ENCODE measurements around the gene DAB2IP. TPM values are rescaled to one million over a fixed set of nuclear protein-coding genes. Genes with fewer than 3 reads are reported as not detected.

DAB2IP gene
- polyA plus RNA-seq, 4 donors, result 13.8 to 39.0 (median 28.3) TPM

- 71 to 79% (median 76%) methylated on average over 2 of the region's 2 CpGs for WGBS, 3 donors
- no peaks in the 10 kb centered on the region for H3K9me3 ChIP-seq (ENCODE audit: control insufficient read depth in 2 of 2, insufficient read depth in 1 of 2, low read depth in 1 of 2, low read length in 1 of 2)
- no peak overlapping the region for H3K27ac ChIP-seq (ENCODE audit: low read depth in 1 of 3, low read length in 2 of 3)
- no peaks in the 10 kb centered on the region for H3K36me3 ChIP-seq (ENCODE audit: control insufficient read depth in 3 of 3, insufficient read depth in 2 of 3, low read depth in 1 of 3, low read length in 3 of 3)
- DNase-seq (no peak), FAIRE-seq (no peak)
- no peaks in the 10 kb centered on the region for H3K27me3 ChIP-seq (ENCODE audit: control insufficient read depth in 3 of 3, insufficient read depth in 3 of 3, low read length in 3 of 3)
- no peak overlapping the region for H3K4me3 ChIP-seq (ENCODE audit: low read depth in 1 of 3, low read length in 3 of 3)
- H3K4me1 ChIP-seq (ENCODE audit: control insufficient read depth in 3 of 3, insufficient read depth in 2 of 3, low read depth in 1 of 3, low read length in 2 of 3), result no peaks in the 10 kb centered on the region
Measured at GRCh38 chr9:121797081-121797480, 145.6 kb downstream of the DAB2IP start.

GRCh38 chr9:121798941-121799340 is 147.5 kb downstream of the DAB2IP start:
- Histone ChIP-seq H3K9me3 (ENCODE audit: control insufficient read depth in 2 of 2, insufficient read depth in 1 of 2, low read depth in 1 of 2, low read length in 1 of 2) (no peaks in the 10 kb centered on the region), H3K36me3 (ENCODE audit: control insufficient read depth in 3 of 3, insufficient read depth in 2 of 3, low read depth in 1 of 3, low read length in 3 of 3) (no peaks in the 10 kb centered on the region), H3K4me1 (ENCODE audit: control insufficient read depth in 3 of 3, insufficient read depth in 2 of 3, low read depth in 1 of 3, low read length in 2 of 3) (no peaks in the 10 kb centered on the region), H3K27me3 (ENCODE audit: control insufficient read depth in 3 of 3, insufficient read depth in 3 of 3, low read length in 3 of 3) (no peaks in the 10 kb centered on the region), H3K4me3 (ENCODE audit: low read depth in 1 of 3, low read length in 3 of 3) (no peak overlapping the region), H3K27ac (ENCODE audit: low read depth in 1 of 3, low read length in 2 of 3) (no peak overlapping the region)
- no peak for FAIRE-seq
- 68 to 77% (median 74%) methylated on average over 5 of the region's 5 CpGs for WGBS, 3 donors
- no peak for DNase-seq

GRCh38 chr9:121800376-121800775 is 148.9 kb downstream of the DAB2IP start:
- no peaks in the 10 kb centered on the region for H3K27me3 ChIP-seq (ENCODE audit: control insufficient read depth in 3 of 3, insufficient read depth in 3 of 3, low read length in 3 of 3)
- no peaks in the 10 kb centered on the region for H3K36me3 ChIP-seq (ENCODE audit: control insufficient read depth in 3 of 3, insufficient read depth in 2 of 3, low read depth in 1 of 3, low read length in 3 of 3)
- WGBS, 3 donors, result 83 to 90% (median 89%) methylated on average over 10 of the region's 10 CpGs
- H3K4me3 ChIP-seq (ENCODE audit: low read depth in 1 of 3, low read length in 3 of 3), result no peak overlapping the region
- FAIRE-seq, result no peak
- no peaks in the 10 kb centered on the region for H3K4me1 ChIP-seq (ENCODE audit: control insufficient read depth in 3 of 3, insufficient read depth in 2 of 3, low read depth in 1 of 3, low read length in 2 of 3)
- no peak overlapping the region for H3K27ac ChIP-seq (ENCODE audit: low read depth in 1 of 3, low read length in 2 of 3)
- H3K9me3 ChIP-seq (ENCODE audit: control insufficient read depth in 2 of 2, insufficient read depth in 1 of 2, low read depth in 1 of 2, low read length in 1 of 2), result no peaks in the 10 kb centered on the region
- DNase-seq, result no peak

GRCh38 chr9:121801579-121801978 is 150.1 kb downstream of the DAB2IP start:
- FAIRE-seq, result no peak
- 60 to 72% (median 62%) methylated on average over 3 of the region's 3 CpGs for WGBS, 3 donors
- DNase-seq, result no peak
- H3K9me3 ChIP-seq (ENCODE audit: control insufficient read depth in 2 of 2, insufficient read depth in 1 of 2, low read depth in 1 of 2, low read length in 1 of 2), result no peaks in the 10 kb centered on the region
- no peak overlapping the region for H3K4me3 ChIP-seq (ENCODE audit: low read depth in 1 of 3, low read length in 3 of 3)
- H3K36me3 ChIP-seq (ENCODE audit: control insufficient read depth in 3 of 3, insufficient read depth in 2 of 3, low read depth in 1 of 3, low read length in 3 of 3), result no peaks in the 10 kb centered on the region
- no peaks in the 10 kb centered on the region for H3K4me1 ChIP-seq (ENCODE audit: control insufficient read depth in 3 of 3, insufficient read depth in 2 of 3, low read depth in 1 of 3, low read length in 2 of 3)
- no peaks in the 10 kb centered on the region for H3K27me3 ChIP-seq (ENCODE audit: control insufficient read depth in 3 of 3, insufficient read depth in 3 of 3, low read length in 3 of 3)
- H3K27ac ChIP-seq (ENCODE audit: low read depth in 1 of 3, low read length in 2 of 3), result no peak overlapping the region

- FAIRE-seq (no peak), DNase-seq (no peak)
- Histone ChIP-seq H3K27me3 (ENCODE audit: control insufficient read depth in 3 of 3, insufficient read depth in 3 of 3, low read length in 3 of 3) (no peaks in the 10 kb centered on the region), H3K4me1 (ENCODE audit: control insufficient read depth in 3 of 3, insufficient read depth in 2 of 3, low read depth in 1 of 3, low read length in 2 of 3) (no peaks in the 10 kb centered on the region), H3K27ac (ENCODE audit: low read depth in 1 of 3, low read length in 2 of 3) (no peak overlapping the region), H3K4me3 (ENCODE audit: low read depth in 1 of 3, low read length in 3 of 3) (no peak overlapping the region), H3K36me3 (ENCODE audit: control insufficient read depth in 3 of 3, insufficient read depth in 2 of 3, low read depth in 1 of 3, low read length in 3 of 3) (no peaks in the 10 kb centered on the region), H3K9me3 (ENCODE audit: control insufficient read depth in 2 of 2, insufficient read depth in 1 of 2, low read depth in 1 of 2, low read length in 1 of 2) (no peaks in the 10 kb centered on the region)
- WGBS, 3 donors, result 75 to 82% (median 79%) methylated on average over 5 of the region's 5 CpGs
Measured at GRCh38 chr9:121802753-121803152, 151.3 kb downstream of the DAB2IP start.

GRCh38 chr9:121807069-121807822 is 155.8 kb downstream of the DAB2IP start:
- FAIRE-seq (no peak), DNase-seq (no peak)
- Histone ChIP-seq H3K36me3 (ENCODE audit: control insufficient read depth in 3 of 3, insufficient read depth in 2 of 3, low read depth in 1 of 3, low read length in 3 of 3) (no peaks in the 10 kb centered on the region), H3K27me3 (ENCODE audit: control insufficient read depth in 3 of 3, insufficient read depth in 3 of 3, low read length in 3 of 3) (no peaks in the 10 kb centered on the region), H3K4me3 (ENCODE audit: low read depth in 1 of 3, low read length in 3 of 3) (no peak overlapping the region), H3K27ac (ENCODE audit: low read depth in 1 of 3, low read length in 2 of 3) (no peak overlapping the region), H3K4me1 (ENCODE audit: control insufficient read depth in 3 of 3, insufficient read depth in 2 of 3, low read depth in 1 of 3, low read length in 2 of 3) (no peaks in the 10 kb centered on the region), H3K9me3 (ENCODE audit: control insufficient read depth in 2 of 2, insufficient read depth in 1 of 2, low read depth in 1 of 2, low read length in 1 of 2) (no peaks in the 10 kb centered on the region)
- WGBS, 3 donors, result 42 to 77% (median 71%) methylated on average over 12 of the region's 12 CpGs

GRCh38 chr9:121807823-121808278 is 156.4 kb downstream of the DAB2IP start:
- Histone ChIP-seq H3K4me3 (ENCODE audit: low read depth in 1 of 3, low read length in 3 of 3) (no peak overlapping the region), H3K27me3 (ENCODE audit: control insufficient read depth in 3 of 3, insufficient read depth in 3 of 3, low read length in 3 of 3) (no peaks in the 10 kb centered on the region), H3K9me3 (ENCODE audit: control insufficient read depth in 2 of 2, insufficient read depth in 1 of 2, low read depth in 1 of 2, low read length in 1 of 2) (no peaks in the 10 kb centered on the region), H3K27ac (ENCODE audit: low read depth in 1 of 3, low read length in 2 of 3) (no peak overlapping the region), H3K4me1 (ENCODE audit: control insufficient read depth in 3 of 3, insufficient read depth in 2 of 3, low read depth in 1 of 3, low read length in 2 of 3) (no peaks in the 10 kb centered on the region), H3K36me3 (ENCODE audit: control insufficient read depth in 3 of 3, insufficient read depth in 2 of 3, low read depth in 1 of 3, low read length in 3 of 3) (no peaks in the 10 kb centered on the region)
- WGBS, 3 donors, result 66 to 85% (median 76%) methylated on average over 16 of the region's 16 CpGs
- DNase-seq (no peak), FAIRE-seq (no peak)

GRCh38 chr9:121808781-121809180 is 157.3 kb downstream of the DAB2IP start:
- FAIRE-seq (no peak), DNase-seq (no peak)
- 69 to 90% (median 82%) methylated on average over 4 of the region's 4 CpGs for WGBS, 3 donors
- H3K27ac ChIP-seq (ENCODE audit: low read depth in 1 of 3, low read length in 2 of 3), result no peak overlapping the region
- H3K9me3 ChIP-seq (ENCODE audit: control insufficient read depth in 2 of 2, insufficient read depth in 1 of 2, low read depth in 1 of 2, low read length in 1 of 2), result no peaks in the 10 kb centered on the region
- H3K36me3 ChIP-seq (ENCODE audit: control insufficient read depth in 3 of 3, insufficient read depth in 2 of 3, low read depth in 1 of 3, low read length in 3 of 3), result no peaks in the 10 kb centered on the region
- no peaks in the 10 kb centered on the region for H3K4me1 ChIP-seq (ENCODE audit: control insufficient read depth in 3 of 3, insufficient read depth in 2 of 3, low read depth in 1 of 3, low read length in 2 of 3)
- H3K27me3 ChIP-seq (ENCODE audit: control insufficient read depth in 3 of 3, insufficient read depth in 3 of 3, low read length in 3 of 3), result no peaks in the 10 kb centered on the region
- H3K4me3 ChIP-seq (ENCODE audit: low read depth in 1 of 3, low read length in 3 of 3), result no peak overlapping the region
